GM12891 (cell line): ENCODE measurements around the gene NR6A1.

Experiments used
- DNase-seq: peaks from one replicate; pipeline ENCODE4 v3.0.0; 2011; ENCODE audit warnings: low spot score; ENCODE audit not compliant: insufficient read length
- FAIRE-seq: peaks from 2 replicates; lab custom pipeline; 2011; peaks lifted over from hg19 to GRCh38; lab: Jason Lieb, UNC
- PAX5 ChIP-seq: IDR thresholded peaks from 2 replicates; pipeline ENCODE4 v1.6.1; 2011; ENCODE audit warnings: low read length, moderate library complexity, mild to moderate bottlenecking; ENCODE audit not compliant: insufficient read depth, severe bottlenecking
- POLR2A ChIP-seq: IDR thresholded peaks from 2 replicates; pipeline ENCODE4 v1.6.1; 2011; ENCODE audit warnings: low read depth, low read length, control low read depth
- POLR2AphosphoS5 ChIP-seq: IDR thresholded peaks from 2 replicates; pipeline ENCODE4 v1.6.1; 2011; ENCODE audit warnings: low read depth, low read length, control low read depth
- POU2F2 ChIP-seq: IDR thresholded peaks from 2 replicates; pipeline ENCODE4 v1.6.1; 2011; ENCODE audit warnings: low read depth, mild to moderate bottlenecking, control low read depth, low read length, moderate library complexity
- SPI1 ChIP-seq: IDR thresholded peaks from 2 replicates; pipeline ENCODE4 v1.6.1; 2011; ENCODE audit warnings: low read depth, low read length, control low read depth
- TAF1 ChIP-seq: IDR thresholded peaks from 2 replicates; pipeline ENCODE4 v1.6.1; 2011; ENCODE audit warnings: low read depth, low read length, control low read depth

The NR6A1 gene

DNA sequence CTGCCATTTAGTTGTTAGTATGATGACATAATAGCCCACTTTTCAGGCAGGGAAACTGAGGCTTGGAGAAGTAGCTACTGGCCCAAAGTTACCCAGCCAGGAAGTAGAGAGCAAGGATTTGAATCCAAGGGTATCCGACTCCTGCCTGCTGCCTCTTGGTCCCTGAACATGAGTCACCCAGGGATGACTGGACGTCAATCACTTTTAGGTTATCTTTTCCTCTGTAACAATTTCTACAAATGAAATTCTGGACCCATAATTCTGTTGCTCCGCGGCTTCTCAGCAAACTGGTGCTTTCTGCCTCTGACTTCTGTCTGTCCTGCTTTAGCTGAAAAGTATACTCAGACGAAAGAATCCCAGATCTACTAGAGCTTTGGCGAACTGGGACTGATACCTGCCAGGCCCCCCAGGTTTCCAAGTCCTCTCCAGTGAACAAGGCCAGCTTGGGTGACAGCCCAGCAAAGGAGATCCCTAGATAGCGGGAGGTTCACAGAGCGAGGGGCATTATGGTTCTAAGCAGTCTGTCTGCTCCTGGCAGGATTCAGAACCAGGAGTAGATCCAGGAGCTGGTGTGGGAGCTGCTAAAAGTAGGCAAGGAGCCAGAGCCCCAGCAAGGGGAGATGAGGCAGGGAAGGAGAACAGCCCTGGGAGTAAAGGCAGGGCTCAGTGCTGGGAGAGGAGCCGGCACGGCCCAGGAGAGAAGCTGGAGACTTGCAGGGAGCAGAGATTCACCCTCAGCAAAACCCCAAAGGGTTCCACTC lies 26.4 kb upstream of the NR6A1 start:
- FAIRE-seq (no peak), DNase-seq (no peak)
- TF ChIP-seq POU2F2 (no peak), SPI1 (no peak), TAF1 (no peak), POLR2AphosphoS5 (no peak), PAX5 (no peak), POLR2A (no peak)

DNA sequence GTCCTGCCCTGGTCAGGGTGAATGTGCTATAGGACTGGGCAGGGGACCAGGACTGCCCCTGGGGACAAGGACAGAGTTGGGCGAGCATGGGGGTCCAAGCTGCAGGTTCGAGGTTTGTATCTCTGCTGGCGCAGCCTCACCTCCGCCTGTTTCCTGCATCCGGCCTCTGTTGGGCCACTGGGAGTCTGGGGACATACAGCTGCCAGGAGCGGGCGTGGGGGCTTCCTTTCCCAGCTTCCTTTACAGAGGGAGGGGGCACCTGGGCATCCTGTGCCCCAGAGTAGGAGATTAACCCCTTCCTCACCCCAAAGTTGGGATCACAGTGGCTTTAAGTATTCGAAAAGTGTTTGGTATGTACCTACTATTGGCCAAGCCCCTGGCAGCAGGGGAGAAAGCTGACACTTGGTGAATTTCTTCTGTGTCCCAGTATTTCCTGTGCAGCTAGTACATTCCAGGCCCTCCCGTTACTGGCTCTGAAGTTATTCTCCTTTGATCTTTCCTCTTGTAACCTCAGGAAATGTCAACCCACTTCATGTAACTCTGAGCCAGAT lies 24.8 kb upstream of the NR6A1 start:
- FAIRE-seq (no peak), DNase-seq (no peak)
- no peak for TF ChIP-seq PAX5
- TF ChIP-seq TAF1, result no peak
- no peak for TF ChIP-seq POU2F2
- no peak for TF ChIP-seq SPI1
- TF ChIP-seq POLR2AphosphoS5, result no peak
- no peak for TF ChIP-seq POLR2A

DNA sequence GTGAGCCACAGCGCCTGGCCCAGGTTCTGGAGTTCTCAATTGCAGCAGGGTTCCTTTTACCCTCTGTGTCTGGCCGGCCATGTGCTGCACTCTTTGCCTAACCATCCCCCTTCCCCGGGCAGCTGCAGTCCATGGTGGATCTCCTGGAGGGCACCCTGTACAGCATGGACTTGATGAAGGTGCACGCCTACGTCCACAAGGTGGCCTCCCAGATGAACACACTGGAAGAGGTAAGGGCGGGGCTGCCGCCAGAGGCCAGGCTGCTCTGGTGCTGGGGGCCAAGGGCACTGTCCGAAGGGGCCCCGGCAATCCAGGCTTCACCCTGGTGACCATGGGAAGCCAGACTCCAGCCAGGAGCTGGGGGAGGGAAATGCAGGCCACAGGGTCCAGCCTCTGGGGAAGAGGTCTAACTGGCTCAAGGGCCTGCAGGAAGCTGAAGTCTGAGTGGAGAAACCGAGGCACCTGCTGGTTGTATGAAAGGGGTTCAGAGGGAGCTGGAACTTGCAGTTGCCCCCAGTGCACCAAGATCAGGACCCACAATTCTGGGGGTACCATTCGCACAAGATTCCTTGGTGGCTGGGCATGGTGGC lies 23.9 kb upstream of the NR6A1 start:
- TF ChIP-seq TAF1, result no peak
- no peak for TF ChIP-seq POLR2AphosphoS5
- no peak for TF ChIP-seq PAX5
- TF ChIP-seq POLR2A, result no peak
- no peak for TF ChIP-seq POU2F2
- no peak for TF ChIP-seq SPI1
- DNase-seq (no peak), FAIRE-seq (no peak)

- FAIRE-seq (no peak), DNase-seq (no peak)
- no peak for TF ChIP-seq PAX5
- no peak for TF ChIP-seq POLR2AphosphoS5
- no peak for TF ChIP-seq POLR2A
- TF ChIP-seq POU2F2, result no peak
- TF ChIP-seq TAF1, result no peak
- no peak for TF ChIP-seq SPI1
These were observed 22.0 kb upstream of the NR6A1 start for GRCh38 chr9:124793015-124793541.

GRCh38 chr9:124792257-124793014 lies 21.3 kb upstream of the NR6A1 start:
- TF ChIP-seq POU2F2, result no peak
- no peak for TF ChIP-seq TAF1
- no peak for TF ChIP-seq POLR2A
- TF ChIP-seq PAX5, result no peak
- no peak for TF ChIP-seq SPI1
- TF ChIP-seq POLR2AphosphoS5, result no peak
- DNase-seq, result no peak
- no peak for FAIRE-seq

DNA sequence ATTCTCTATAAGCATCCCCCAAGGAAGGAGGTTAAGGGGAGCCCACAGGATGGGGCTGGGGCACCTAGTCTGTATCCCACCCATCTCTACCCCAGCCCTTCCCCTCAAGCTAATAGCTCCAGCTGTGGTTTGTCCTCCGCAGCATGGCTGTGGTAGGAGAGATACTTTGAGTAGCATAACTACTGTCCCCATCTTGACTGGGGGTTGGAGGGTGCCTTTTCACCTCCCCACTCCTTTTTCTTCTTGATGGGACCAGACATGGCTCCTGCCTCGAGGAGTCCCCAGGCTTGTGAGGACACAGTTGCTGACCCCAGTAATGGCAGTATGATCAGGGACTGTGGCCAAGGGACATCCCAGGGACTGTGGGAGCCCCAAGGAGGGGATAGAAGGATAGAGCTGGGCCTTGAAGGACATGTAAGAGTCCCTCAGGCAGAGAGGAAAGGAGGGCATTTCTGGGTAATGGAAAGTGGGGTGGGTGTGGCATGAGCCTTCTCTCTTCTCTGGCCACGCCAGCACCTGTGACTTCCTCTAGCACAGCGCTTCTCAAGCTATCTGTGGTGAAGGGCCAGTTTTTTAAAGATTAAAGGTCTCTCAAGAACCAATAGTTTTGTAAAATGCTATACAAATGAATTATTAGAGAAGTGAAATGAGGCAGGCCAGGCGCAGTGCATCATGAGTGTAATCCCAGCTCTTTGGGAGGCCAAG lies 19.8 kb upstream of the NR6A1 start:
- no peak for DNase-seq
- no peak for FAIRE-seq
- TF ChIP-seq TAF1 (no peak), PAX5 (no peak), POLR2A (no peak), POLR2AphosphoS5 (no peak), POU2F2 (no peak), SPI1 (no peak)

DNA sequence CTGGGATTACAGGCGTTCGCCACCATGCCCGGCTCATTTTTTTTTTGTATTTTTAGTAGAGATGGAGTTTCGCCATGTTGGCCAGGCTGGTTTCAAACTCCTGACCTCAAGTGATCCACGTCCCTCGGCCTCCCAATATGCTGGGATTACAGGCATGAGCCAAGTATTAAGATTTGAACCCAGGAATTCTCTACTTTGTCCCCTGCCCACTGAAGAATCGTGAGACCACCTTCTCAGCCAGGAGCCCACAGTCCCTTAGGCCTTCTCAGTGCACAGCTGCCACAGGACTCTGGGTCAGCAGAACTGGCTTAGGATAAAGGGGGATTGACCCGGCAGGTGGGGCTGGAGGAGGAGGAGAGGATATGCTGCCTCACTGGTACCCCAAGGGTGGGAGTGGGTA lies 19.2 kb upstream of the NR6A1 start:
- TF ChIP-seq PAX5 (no peak), TAF1 (no peak), POU2F2 (no peak), SPI1 (no peak), POLR2AphosphoS5 (no peak), POLR2A (no peak)
- no peak for FAIRE-seq

DNA sequence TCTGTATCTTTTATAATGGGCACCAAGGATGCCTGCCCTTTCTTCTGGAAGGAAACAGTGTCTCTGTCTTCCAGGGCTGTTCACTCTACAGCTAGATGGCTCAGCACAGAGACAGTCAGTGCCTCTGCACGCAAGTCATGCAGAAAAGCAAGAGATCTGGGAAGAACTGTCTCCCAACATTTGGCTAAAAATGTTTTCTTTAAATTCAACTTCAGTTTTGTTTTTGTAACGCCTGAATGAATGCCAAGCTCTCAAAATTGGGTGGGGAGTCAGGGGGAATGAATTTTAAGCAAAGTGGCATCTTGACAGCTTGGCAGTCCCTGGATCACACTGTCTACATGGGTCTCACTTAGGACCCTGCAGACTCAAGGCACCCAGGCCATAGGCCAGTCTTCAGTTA lies 18.4 kb upstream of the NR6A1 start:
- no peak for TF ChIP-seq TAF1
- no peak for TF ChIP-seq SPI1
- TF ChIP-seq POLR2A, result no peak
- TF ChIP-seq POU2F2, result no peak
- no peak for TF ChIP-seq PAX5
- TF ChIP-seq POLR2AphosphoS5, result no peak
- DNase-seq (no peak), FAIRE-seq (no peak)

More for the DNA sequence above, 19.2 kb upstream of the NR6A1 start:
- DNase-seq, result no peak
